ENCODE measurements around the gene LIPM. TPM values are rescaled to one million over a fixed set of nuclear protein-coding genes. Genes with fewer than 3 reads are reported as not detected.

LIPM gene
- total RNA-seq, 1 donor: not detected

GRCh38 chr10:88827671-88828070 is 25.1 kb downstream of the LIPM start:
- no peak overlapping the region for H3K4me3 ChIP-seq (ENCODE audit: low read depth, low read length)
- DNase-seq (ENCODE audit: low read depth): no peak
- no peak for TF ChIP-seq CTCF (IDR thresholded peaks at IDR 0.05; ENCODE audit: insufficient read depth, low read depth, low read length)

- TF ChIP-seq CTCF (IDR thresholded peaks at IDR 0.05; ENCODE audit: insufficient read depth, low read depth, low read length): no peak
- no peak for DNase-seq (ENCODE audit: low read depth)
- no peak overlapping the region for H3K4me3 ChIP-seq (ENCODE audit: low read depth, low read length)
Measured at GRCh38 chr10:88828310-88828709, 25.8 kb downstream of the LIPM start.

DNA sequence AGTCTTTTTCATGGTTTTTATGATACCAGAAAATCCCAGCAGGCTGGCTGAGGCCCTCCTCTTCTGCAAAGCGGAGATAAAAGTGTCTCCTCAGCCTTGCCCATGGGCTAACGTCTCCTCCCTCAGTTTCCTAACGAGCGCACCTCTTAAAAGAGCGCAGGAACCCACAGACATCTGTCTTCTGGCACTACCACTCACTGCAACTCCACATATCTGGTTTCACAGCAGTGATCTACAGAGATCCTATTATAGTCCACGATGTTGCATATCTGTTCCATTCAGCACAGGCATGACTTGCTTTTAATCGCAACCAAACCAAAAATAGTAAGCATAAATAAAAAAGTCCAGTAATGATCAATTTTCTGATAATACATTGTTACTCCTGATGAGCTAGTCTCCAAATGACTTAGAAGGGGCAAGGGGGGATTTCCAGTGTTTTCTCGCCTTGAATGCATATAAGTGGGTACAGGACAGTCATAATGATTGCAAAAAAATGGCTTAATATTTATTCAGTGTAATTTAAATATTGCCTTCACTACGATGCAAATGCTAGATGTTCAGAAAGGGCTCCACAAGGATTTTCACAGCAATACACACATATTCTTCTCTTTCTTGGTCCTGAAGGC is 28.2 kb downstream of the LIPM start:
- DNase-seq (ENCODE audit: low read depth): no peak
- H3K4me3 ChIP-seq (ENCODE audit: low read depth, low read length): no peak overlapping the region
- TF ChIP-seq CTCF (IDR thresholded peaks at IDR 0.05; ENCODE audit: insufficient read depth, low read depth, low read length): no peak

DNA sequence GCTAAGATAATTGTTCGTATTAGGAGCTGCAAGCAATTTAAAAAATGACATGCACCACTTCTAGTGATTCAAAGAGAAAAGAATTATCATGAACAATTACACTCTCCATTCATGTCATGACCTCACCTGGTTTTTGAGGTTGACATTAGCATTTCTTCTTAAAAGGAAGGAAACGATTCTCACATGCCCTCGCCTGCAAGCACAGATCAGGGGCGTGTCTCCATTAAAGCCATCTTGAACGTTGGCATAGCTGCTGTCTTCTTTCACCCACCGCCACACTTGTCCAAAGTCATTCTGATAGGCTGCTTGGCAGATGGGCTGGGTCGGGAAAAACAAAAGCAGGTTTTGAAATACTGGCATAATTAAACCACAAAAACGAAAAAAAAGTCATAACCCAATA is 29.2 kb downstream of the LIPM start:
- no peak for TF ChIP-seq CTCF (IDR thresholded peaks at IDR 0.05; ENCODE audit: insufficient read depth, low read depth, low read length)
- no peak for DNase-seq (ENCODE audit: low read depth)
- H3K4me3 ChIP-seq (ENCODE audit: low read depth, low read length): no peak overlapping the region

- no peak for DNase-seq (ENCODE audit: low read depth)
- H3K4me3 ChIP-seq (ENCODE audit: low read depth, low read length): no peak overlapping the region
- no peak for TF ChIP-seq CTCF (IDR thresholded peaks at IDR 0.05; ENCODE audit: insufficient read depth, low read depth, low read length)
Measured at GRCh38 chr10:88832376-88832775, 29.8 kb downstream of the LIPM start.

- no peak for TF ChIP-seq CTCF (IDR thresholded peaks at IDR 0.05; ENCODE audit: insufficient read depth, low read depth, low read length)
- DNase-seq (ENCODE audit: low read depth): no peak
Measured at GRCh38 chr10:88833156-88833555, 30.6 kb downstream of the LIPM start.

GRCh38 chr10:88833723-88834122 is 31.2 kb downstream of the LIPM start:
- TF ChIP-seq CTCF (IDR thresholded peaks at IDR 0.05; ENCODE audit: insufficient read depth, low read depth, low read length): no peak
- DNase-seq (ENCODE audit: low read depth): no peak

More at GRCh38 chr10:88833156-88833555, 30.6 kb downstream of the LIPM start:
- no peak overlapping the region for H3K4me3 ChIP-seq (ENCODE audit: low read depth, low read length)

More at GRCh38 chr10:88833723-88834122, 31.2 kb downstream of the LIPM start:
- no peak overlapping the region for H3K4me3 ChIP-seq (ENCODE audit: low read depth, low read length)

Data from fibroblast of villous mesenchyme (primary cell).